Stimulated activated CD8-positive, alpha-beta memory T cell treated with anti-CD3 and anti-CD28 coated beads, Interleukin-4, amount 100 ng/mL, for 4 hours (primary cell): ENCODE data around the gene MT1G.
"Not testable (repeated sequence)": the region's sequence is repeated elsewhere in the genome, so short reads cannot be mapped to it uniquely, and the experiment has no call there.

Source experiments
- DNase-seq, 2 donors: peaks; one replicate each; pipeline ENCODE4 v3.0.0-alpha.2; 2020; ENCODE audit warnings: low read depth in 2 of 2, low spot score in 1 of 2

The MT1G gene

GRCh38 chr16:56665286-56666261 lies 2.3 kb downstream of the MT1G start:
- not testable (repeated sequence) for DNase-seq

GRCh38 chr16:56664506-56664905 lies 3.4 kb downstream of the MT1G start:
- DNase-seq, result no peak

GRCh38 chr16:56662357-56663354 lies 5.2 kb downstream of the MT1G start:
- no peak for DNase-seq

GRCh38 chr16:56658327-56658875 lies 9.5 kb downstream of the MT1G start:
- no peak for DNase-seq

- DNase-seq, result peak; percentile 27 to 47
These were observed 10.1 kb downstream of the MT1G start, which contains the start of gene MT1F for GRCh38 chr16:56657555-56658326. TSS of gene MT1F (plus strand) at chr16:56657959. CDS start at chr16:56658059, 100 bp downstream.

- DNase-seq, result no peak
These were observed 14.6 kb downstream of the MT1G start for GRCh38 chr16:56653218-56653617.

GRCh38 chr16:56652600-56652999 lies 15.3 kb downstream of the MT1G start:
- DNase-seq, result no peak

GRCh38 chr16:56651586-56651985 lies 16.3 kb downstream of the MT1G start, which contains the start of gene MT1B:
TSS of gene MT1B (plus strand) at chr16:56651886. CDS start at chr16:56651954, 68 bp downstream.
- no peak for DNase-seq

- DNase-seq, result no peak
These were observed 18.0 kb downstream of the MT1G start for GRCh38 chr16:56649820-56650219.

- DNase-seq, result no peak
These were observed 18.6 kb downstream of the MT1G start for GRCh38 chr16:56649271-56649670.

- DNase-seq, result no peak
These were observed 20.0 kb downstream of the MT1G start for GRCh38 chr16:56647641-56648431.

GRCh38 chr16:56645838-56646237 lies 22.0 kb downstream of the MT1G start:
- no peak for DNase-seq

- no peak for DNase-seq
These were observed 22.6 kb downstream of the MT1G start for GRCh38 chr16:56645311-56645710.

GRCh38 chr16:56643833-56644232 lies 24.0 kb downstream of the MT1G start:
- DNase-seq, result no peak

GRCh38 chr16:56643080-56643778 lies 24.6 kb downstream of the MT1G start:
- DNase-seq, result peak; percentile 39 to 54

GRCh38 chr16:56641166-56641565 lies 26.7 kb downstream of the MT1G start:
- DNase-seq, result no peak

GRCh38 chr16:56640076-56640475 lies 27.8 kb downstream of the MT1G start:
- no peak for DNase-seq

GRCh38 chr16:56639045-56639444 lies 28.8 kb downstream of the MT1G start:
- DNase-seq, result no peak
